NT2/D1 (cell line): Measurements from ENCODE around the gene HS3ST5.

Source experiments
- SUZ12 ChIP-seq: IDR thresholded peaks from 2 replicates; pipeline ENCODE4 v1.6.1; 2011; ENCODE audit not compliant: insufficient read length, insufficient read depth; ENCODE audit errors: extremely low read depth
- YY1 ChIP-seq: IDR thresholded peaks from 2 replicates; pipeline ENCODE4 v1.6.1; 2011; ENCODE audit not compliant: insufficient read length, insufficient read depth
- ZNF274 ChIP-seq: IDR thresholded peaks from 2 replicates; pipeline ENCODE4 v1.6.1; 2011; ENCODE audit warnings: mild to moderate bottlenecking, low read depth, low read length

DNA sequence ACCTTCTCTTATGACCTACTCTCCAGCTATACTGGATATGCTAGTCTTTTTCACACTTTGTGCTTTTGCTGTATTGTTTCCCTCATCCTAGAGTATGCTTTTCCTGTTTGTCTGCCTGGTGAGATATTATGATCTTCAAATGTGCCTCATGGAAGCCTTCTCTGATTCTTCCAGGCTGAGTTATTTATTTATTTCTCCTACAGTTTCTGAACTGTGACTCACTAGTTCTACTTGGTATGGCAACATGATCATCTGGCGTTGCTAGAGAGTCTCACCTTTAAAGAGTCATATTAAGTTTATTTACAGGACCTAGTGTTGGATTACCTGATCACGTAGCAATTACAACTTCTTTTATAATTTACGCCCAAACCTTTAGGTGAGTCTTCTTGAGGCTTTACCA lies 290.7 kb downstream of the HS3ST5 start:
- TF ChIP-seq ZNF274 (no peak), YY1 (no peak), SUZ12 (no peak)
